Measurements from ENCODE around the gene HOXC11.

- no peak for TF ChIP-seq CTCF (conservative IDR thresholded peaks at IDR 0.05; ENCODE audit: low read depth, low read length)
- no peak for TF ChIP-seq EZH2 (IDR thresholded peaks at IDR 0.05; ENCODE audit: borderline replicate concordance, low read depth, low read length, poor library complexity, severe bottlenecking)
Measured at GRCh38 chr12:53938326-53939140, 34.4 kb upstream of the HOXC11 start, which contains the start of gene HOXC13.
